NCI-H1105 treated with DMSO at 0.1 percent for 48 hours (cell line): Measurements from ENCODE around the gene GRID2.

Experiments used
- DNase-seq: peaks from one replicate; lab custom pipeline; 2025; lab: John Stamatoyannopoulos, UW

Gene GRID2

GRCh38 chr4:93751411-93751810, 1447.6 kb downstream of the GRID2 start:
- no peak for DNase-seq

- no peak for DNase-seq
Measured at GRCh38 chr4:93756101-93756500, 1452.3 kb downstream of the GRID2 start.

- DNase-seq = no peak
Measured at GRCh38 chr4:93759506-93759905, 1455.7 kb downstream of the GRID2 start.

- DNase-seq = no peak
Measured at GRCh38 chr4:93760284-93760683, 1456.5 kb downstream of the GRID2 start.

- no peak for DNase-seq
Measured at GRCh38 chr4:93761286-93761685, 1457.5 kb downstream of the GRID2 start.

GRCh38 chr4:93764639-93765246, 1461.0 kb downstream of the GRID2 start:
- peak; percentile 24 for DNase-seq

- DNase-seq = no peak
Measured at GRCh38 chr4:93767917-93768316, 1464.2 kb downstream of the GRID2 start.

- no peak for DNase-seq
Measured at GRCh38 chr4:93770201-93770600, 1466.4 kb downstream of the GRID2 start.

- no peak for DNase-seq
Measured at GRCh38 chr4:93771640-93772411, 1468.1 kb downstream of the GRID2 start.

- DNase-seq = no peak
Measured at GRCh38 chr4:93772858-93773257, 1469.1 kb downstream of the GRID2 start.

GRCh38 chr4:93775551-93775950, 1471.8 kb downstream of the GRID2 start:
- DNase-seq = no peak

- DNase-seq = no peak
Measured at GRCh38 chr4:93776386-93777080, 1472.8 kb downstream of the GRID2 start.

- no peak for DNase-seq
Measured at GRCh38 chr4:93777081-93777460, 1473.3 kb downstream of the GRID2 start.

- DNase-seq = no peak
Measured at GRCh38 chr4:93779228-93779627, 1475.5 kb downstream of the GRID2 start.

GRCh38 chr4:93780080-93780479, 1476.3 kb downstream of the GRID2 start:
- DNase-seq = no peak

GRCh38 chr4:93781198-93781597, 1477.4 kb downstream of the GRID2 start:
- DNase-seq = no peak

GRCh38 chr4:93786149-93786548, 1482.4 kb downstream of the GRID2 start:
- DNase-seq = no peak

GRCh38 chr4:93788712-93789111, 1484.9 kb downstream of the GRID2 start:
- DNase-seq = no peak

GRCh38 chr4:93791570-93792195, 1487.9 kb downstream of the GRID2 start:
- peak; percentile 51 for DNase-seq

GRCh38 chr4:93802045-93802444, 1498.3 kb downstream of the GRID2 start:
- DNase-seq = no peak

GRCh38 chr4:93809773-93810172, 1506.0 kb downstream of the GRID2 start:
- no peak for DNase-seq

GRCh38 chr4:93810340-93810992, 1506.7 kb downstream of the GRID2 start:
- DNase-seq = peak; percentile 63
